PC-3 (cell line): ENCODE data around the gene NUP155. TPM values are rescaled to one million over a fixed set of nuclear protein-coding genes. Genes with fewer than 3 reads are reported as not detected.
A peak's percentile ranks its signal among the peaks of the same experiment; 100 is the strongest.

Source experiments
- ATAC-seq: fragments of 200-7000 bp; cut with Tn5 transposase; 2 replicates; pipeline ENCODE4 v1.9.1; 2020; ENCODE audit warnings: mild to moderate bottlenecking, moderate library complexity
- BruUV-seq: library from RNA; stranded (reverse); fragments of 400-500 nt; replicated peaks from 2 replicates; lab custom pipeline; 2021; lab: Mats Ljungman, UMichigan
- CTCF ChIA-PET: fragments of 300-600 bp; sonication (Branson Sonifier 250); formaldehyde crosslinking; loops from one replicate; lab custom pipeline; 2022; ENCODE audit warnings: antibody characterized with exemption; lab: Charles Lee
- POLR2A ChIA-PET: fragments of 300-600 bp; sonication (Branson Sonifier 250); formaldehyde crosslinking; loops from one replicate; lab custom pipeline; 2022; ENCODE audit warnings: antibody characterized with exemption; ENCODE audit not compliant: unreplicated experiment; lab: Charles Lee
- DNase-seq: peaks from one replicate; pipeline ENCODE4 v3.0.0-alpha.2; 2015
- H2AFZ ChIP-seq: fragments of 300-600 bp; sonication (generic); 2 replicates; pipeline ENCODE4 v1.6.0; 2016; ENCODE audit warnings: antibody characterized with exemption, low read length
- H3F3A ChIP-seq: fragments of 300-600 bp; sonication (generic); one replicate; pipeline ENCODE4 v1.6.0; 2017; ENCODE audit warnings: antibody characterized with exemption, low read length, control low read depth, mild to moderate bottlenecking; ENCODE audit not compliant: unreplicated experiment
- H3K27ac ChIP-seq: fragments of 300-600 bp; sonication (generic); 2 replicates; pipeline ENCODE4 v1.5.1; 2016; ENCODE audit warnings: mild to moderate bottlenecking, low read length
- H3K27me3 ChIP-seq: fragments of 300-600 bp; sonication (generic); 2 replicates; pipeline ENCODE4 v1.6.1; 2016; ENCODE audit warnings: low read length, mixed read lengths
- H3K36me3 ChIP-seq: fragments of 300-600 bp; sonication (generic); 2 replicates; pipeline ENCODE4 v1.6.1; 2016; ENCODE audit warnings: low read depth, mixed run types, low read length, mixed read lengths
- H3K4me1 ChIP-seq: fragments of 300-600 bp; sonication (generic); 2 replicates; pipeline ENCODE4 v1.5.1; 2016; ENCODE audit warnings: low read length; ENCODE audit not compliant: insufficient read depth
- H3K4me2 ChIP-seq: fragments of 300-600 bp; sonication (generic); 2 replicates; pipeline ENCODE4 v1.6.0; 2016; ENCODE audit warnings: low read length
- H3K4me3 ChIP-seq: fragments of 300-600 bp; sonication (generic); 2 replicates; pipeline ENCODE4 v1.5.1; 2016; ENCODE audit warnings: mild to moderate bottlenecking, low read length, mixed read lengths
- H3K79me2 ChIP-seq: fragments of 300-600 bp; sonication (generic); 2 replicates; pipeline ENCODE4 v1.6.1; 2017; ENCODE audit warnings: low read length, mixed read lengths
- H3K9ac ChIP-seq: fragments of 300-600 bp; sonication (generic); 2 replicates; pipeline ENCODE4 v1.6.0; 2016; ENCODE audit warnings: mild to moderate bottlenecking, low read length
- H3K9me2 ChIP-seq: fragments of 300-600 bp; sonication (generic); replicated peaks from 2 replicates; pipeline ENCODE4 v1.6.1; 2016; ENCODE audit warnings: mixed run types, low read length, mixed read lengths
- H3K9me3 ChIP-seq: fragments of 300-600 bp; sonication (generic); 2 replicates; pipeline ENCODE4 v1.6.1; 2016; ENCODE audit warnings: low read length, mixed read lengths
- H4K20me1 ChIP-seq: fragments of 300-600 bp; sonication (generic); 2 replicates; pipeline ENCODE4 v1.6.1; 2016; ENCODE audit warnings: low read length, mixed read lengths
- EZH2 ChIP-seq: fragments of 300-600 bp; sonication (generic); IDR thresholded peaks from one replicate; pipeline ENCODE4 v1.6.1; 2017; ENCODE audit warnings: antibody characterized with exemption, mild to moderate bottlenecking, low read length; ENCODE audit not compliant: unreplicated experiment
- EZH2phosphoT487 ChIP-seq: fragments of 300-600 bp; sonication (generic); IDR thresholded peaks from 2 replicates; pipeline ENCODE4 v1.6.1; 2018; ENCODE audit warnings: mild to moderate bottlenecking, antibody characterized with exemption, low read length, borderline replicate concordance
- intact Hi-C: fragments of 100-400 bp; cut with micrococcal nuclease; formaldehyde crosslinking; loops from 2 replicates; pipeline ENCODE4 v1.9.0; 2023
- total RNA-seq: library from RNA; depleted of rRNA; stranded (reverse); fragments of >200 nt; gene quantifications from 2 replicates; pipeline ENCODE4 v1.2.3, GENCODE V29; 2014
- TF ChIP-seq, protein P1 (sequence below): fragments of 300-600 bp; sonication (generic); conservative IDR thresholded peaks from 2 replicates; pipeline ENCODE4 v1.5.1; 2017; ENCODE audit warnings: antibody characterized with exemption, low read depth, mild to moderate bottlenecking, low read length

NUP155 gene
- total RNA-seq, 1 experiment from 2014 or later = 59.0 TPM

DNA sequence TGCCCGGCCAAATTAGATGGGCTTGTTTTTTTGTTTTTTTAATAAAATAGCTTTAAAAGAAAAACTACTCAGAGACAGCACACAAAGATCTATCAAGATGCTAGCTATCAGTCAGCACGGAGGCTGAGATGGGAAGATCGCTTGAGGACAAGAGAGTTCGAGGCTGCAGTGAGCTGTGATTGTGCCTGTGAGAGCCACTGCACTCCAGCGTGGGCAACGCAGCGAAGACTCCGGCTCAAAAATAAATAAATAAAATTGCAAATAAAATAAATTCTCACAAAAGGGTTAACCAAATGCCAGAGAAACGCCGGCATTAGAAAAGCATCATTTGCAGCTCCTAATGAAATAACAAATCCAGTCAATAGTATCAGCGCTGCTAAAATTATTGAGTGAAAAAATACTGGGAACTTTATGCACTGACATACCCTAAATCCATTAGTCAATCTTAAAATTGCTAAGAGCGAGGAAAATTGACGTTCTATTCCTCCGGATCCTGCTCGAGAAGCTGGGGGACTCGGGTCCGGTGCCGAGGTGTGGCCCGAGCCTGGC is 122.4 kb downstream of the NUP155 start:
- H3K9me3 ChIP-seq = no peaks in the 10 kb centered on the region
- H3K4me3 ChIP-seq = peak overlapping the region; percentile 78
- peaks cover 18% of the 10 kb centered on the region for H3K79me2 ChIP-seq
- no peaks in the 10 kb centered on the region for H3K27me3 ChIP-seq
- peak overlapping the region; percentile 18; the same call in 1 of the 2 replicates for H3K27ac ChIP-seq
- no peaks in the 10 kb centered on the region for H3K36me3 ChIP-seq
- TF ChIP-seq EZH2phosphoT487 (no peak), EZH2 (no peak)
- TF ChIP-seq, protein P1, sequence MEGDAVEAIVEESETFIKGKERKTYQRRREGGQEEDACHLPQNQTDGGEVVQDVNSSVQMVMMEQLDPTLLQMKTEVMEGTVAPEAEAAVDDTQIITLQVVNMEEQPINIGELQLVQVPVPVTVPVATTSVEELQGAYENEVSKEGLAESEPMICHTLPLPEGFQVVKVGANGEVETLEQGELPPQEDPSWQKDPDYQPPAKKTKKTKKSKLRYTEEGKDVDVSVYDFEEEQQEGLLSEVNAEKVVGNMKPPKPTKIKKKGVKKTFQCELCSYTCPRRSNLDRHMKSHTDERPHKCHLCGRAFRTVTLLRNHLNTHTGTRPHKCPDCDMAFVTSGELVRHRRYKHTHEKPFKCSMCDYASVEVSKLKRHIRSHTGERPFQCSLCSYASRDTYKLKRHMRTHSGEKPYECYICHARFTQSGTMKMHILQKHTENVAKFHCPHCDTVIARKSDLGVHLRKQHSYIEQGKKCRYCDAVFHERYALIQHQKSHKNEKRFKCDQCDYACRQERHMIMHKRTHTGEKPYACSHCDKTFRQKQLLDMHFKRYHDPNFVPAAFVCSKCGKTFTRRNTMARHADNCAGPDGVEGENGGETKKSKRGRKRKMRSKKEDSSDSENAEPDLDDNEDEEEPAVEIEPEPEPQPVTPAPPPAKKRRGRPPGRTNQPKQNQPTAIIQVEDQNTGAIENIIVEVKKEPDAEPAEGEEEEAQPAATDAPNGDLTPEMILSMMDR = no peak
- DNase-seq (no peak), ATAC-seq (no peak)
- BruUV-seq = TSS peak; percentile 54
- peak overlapping the region; percentile 83 for H3K4me2 ChIP-seq
- ChIA-PET CTCF (interaction anchor here (0.6 kb wide), 1 partner anchor 75 kb away, joined by 4 read pairs; no protein-coding TSS in a partner anchor), POLR2A (interaction anchor here (0.6 kb wide), 1 partner anchor 67 kb away, joined by 3 read pairs; no protein-coding TSS in a partner anchor)
- intact Hi-C loops = loop anchor here (5.0 kb wide), 1 partner anchor 44 kb away; no protein-coding TSS in a partner anchor
- H3K9me2 ChIP-seq = no peaks in the 10 kb centered on the region
- H4K20me1 ChIP-seq = no peaks in the 10 kb centered on the region
- peak overlapping the region; percentile 86 for H3K9ac ChIP-seq
- H3F3A ChIP-seq = no peaks in the 10 kb centered on the region
- H2AFZ ChIP-seq = peak overlapping the region; percentile 88
- H3K4me1 ChIP-seq = peaks cover 11% of the 10 kb centered on the region

DNA sequence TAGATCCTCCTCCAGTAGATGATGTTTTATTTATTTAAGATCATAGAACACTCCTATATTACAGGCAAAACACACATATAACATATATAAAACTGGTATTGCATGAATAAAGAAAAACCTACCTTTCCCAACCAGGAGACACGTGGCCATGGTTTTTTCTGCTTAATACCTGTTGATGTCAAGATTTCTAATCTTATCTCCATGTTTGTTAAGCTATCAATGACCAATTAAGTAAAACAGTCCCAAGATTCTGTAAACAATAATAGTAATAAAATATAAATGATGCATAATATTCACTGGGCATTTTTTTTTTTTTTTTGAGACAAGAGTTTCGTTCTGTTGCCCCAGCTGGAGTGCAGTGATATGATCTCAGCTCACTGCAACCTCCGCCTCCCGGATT is 123.4 kb downstream of the NUP155 start:
- Histone ChIP-seq H3F3A (no peaks in the 10 kb centered on the region), H3K4me3 (peak overlapping the region; percentile 78; the same call in 1 of the 2 replicates), H3K9me3 (no peaks in the 10 kb centered on the region), H3K4me2 (peak overlapping the region; percentile 83; the same call in 1 of the 2 replicates), H3K4me1 (peaks cover 11% of the 10 kb centered on the region), H3K36me3 (no peaks in the 10 kb centered on the region), H3K9ac (no peak overlapping the region), H2AFZ (no peak overlapping the region), H3K27ac (no peak overlapping the region), H3K79me2 (peaks cover 18% of the 10 kb centered on the region), H3K9me2 (no peaks in the 10 kb centered on the region), H3K27me3 (no peaks in the 10 kb centered on the region), H4K20me1 (no peaks in the 10 kb centered on the region)
- ChIA-PET POLR2A (no interaction called here), CTCF (no interaction called here)
- DNase-seq = no peak
- ATAC-seq = no peak
- TF ChIP-seq EZH2phosphoT487 = no peak
- TF ChIP-seq, protein P1 = no peak
- TF ChIP-seq EZH2 = no peak
- intact Hi-C loops = loop anchor here (5.0 kb wide), 1 partner anchor 45 kb away; no protein-coding TSS in a partner anchor
- no TSS peak for BruUV-seq

DNA sequence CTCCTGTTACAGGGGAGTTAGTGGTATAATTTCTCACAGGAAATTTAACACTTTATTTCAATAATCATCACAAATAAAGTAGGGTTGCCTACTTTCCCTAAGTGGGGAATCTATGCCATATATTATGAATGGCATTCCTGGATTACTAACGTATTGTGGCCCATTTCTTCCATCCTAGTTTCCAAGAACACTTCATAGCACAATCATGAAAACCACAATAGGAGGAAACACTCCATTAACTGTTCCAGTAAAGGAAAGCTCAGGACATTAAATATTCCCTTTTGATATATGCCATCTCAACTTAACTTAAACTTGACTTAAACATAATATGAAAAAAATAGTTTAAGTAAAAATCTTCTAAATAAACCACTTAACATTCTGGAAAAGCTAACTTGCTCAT is 123.9 kb downstream of the NUP155 start:
- intact Hi-C loops = loop anchor here (5.0 kb wide), 1 partner anchor 45 kb away; no protein-coding TSS in a partner anchor
- Histone ChIP-seq H3K4me3 (0 out of 2 replicates have a peak overlapping the region, but pooled peaks have one; percentile 78), H3F3A (no peaks in the 10 kb centered on the region), H3K27ac (no peak overlapping the region), H4K20me1 (no peaks in the 10 kb centered on the region), H3K79me2 (peaks cover 18% of the 10 kb centered on the region), H3K9me3 (no peaks in the 10 kb centered on the region), H3K4me1 (peaks cover 11% of the 10 kb centered on the region), H3K27me3 (no peaks in the 10 kb centered on the region), H3K36me3 (no peaks in the 10 kb centered on the region), H3K9me2 (no peaks in the 10 kb centered on the region), H3K9ac (no peak overlapping the region), H2AFZ (no peak overlapping the region), H3K4me2 (peak overlapping the region; percentile 83; the same call in 1 of the 2 replicates)
- CTCF ChIA-PET = no interaction called here
- POLR2A ChIA-PET = no interaction called here
- BruUV-seq = no TSS peak
- no peak for TF ChIP-seq EZH2phosphoT487
- no peak for TF ChIP-seq EZH2
- TF ChIP-seq, protein P1 = no peak
- DNase-seq (no peak), ATAC-seq (no peak)
